Panc1 (cell line): ENCODE measurements around the gene ZDHHC11.

Source experiments
- CTCF ChIP-seq: fragments of 450-650 bp; IDR thresholded peaks from 2 replicates; pipeline ENCODE4 v1.5.1; 2017; ENCODE audit warnings: mild to moderate bottlenecking
- POLR2AphosphoS5 ChIP-seq: IDR thresholded peaks from 2 replicates; pipeline ENCODE4 v1.6.1; 2012; ENCODE audit warnings: mild to moderate bottlenecking, low read depth, low read length, moderate library complexity
- REST ChIP-seq, 2 experiments: IDR thresholded peaks; 2 replicates each; pipeline ENCODE4 v1.6.1; 2011 to 2012; ENCODE audit warnings: low read depth in 2 of 2, control low read depth in 1 of 2, low read length in 1 of 2, mild to moderate bottlenecking in 1 of 2, moderate library complexity in 1 of 2; ENCODE audit not compliant: insufficient read depth in 1 of 2
- SIN3A ChIP-seq: IDR thresholded peaks from 2 replicates; pipeline ENCODE4 v1.6.1; 2012; ENCODE audit warnings: low read depth, mild to moderate bottlenecking, low read length, moderate library complexity, borderline replicate concordance; ENCODE audit not compliant: insufficient read depth

GRCh38 chr5:891117-891836 lies 40.5 kb upstream of the ZDHHC11 start:
- no peak for TF ChIP-seq CTCF
- no peak for TF ChIP-seq POLR2AphosphoS5
- no peak for TF ChIP-seq SIN3A
- no peak for TF ChIP-seq REST (IDR thresholded peaks at IDR 0.05; ENCODE audit: insufficient read depth in 1 of 2, low read depth in 2 of 2, low read length in 1 of 2)
